Endometrial microvascular endothelial cells (primary cell): ENCODE results near the gene GMDS. TPM values are rescaled to one million over a fixed set of nuclear protein-coding genes. Genes with fewer than 3 reads are reported as not detected.

ENCODE experiments used
- in situ Hi-C: cut with HindIII; loops from 2 replicates; pipeline ENCODE4 v1.10.0; 2017; ENCODE audit warnings: low sequenced_read_pairs, low pct_unique_long_range_greater_than_20kb; ENCODE audit errors: inconsistent ontology term
- total RNA-seq: library from RNA; depleted of rRNA; stranded (reverse); fragments of >200 nt; gene quantifications from one replicate; pipeline ENCODE4 v1.2.3, GENCODE V29; 2015; ENCODE audit errors: inconsistent ontology term

The GMDS gene
- total RNA-seq, 1 donor from 2014 or later, result 7.4 TPM

DNA sequence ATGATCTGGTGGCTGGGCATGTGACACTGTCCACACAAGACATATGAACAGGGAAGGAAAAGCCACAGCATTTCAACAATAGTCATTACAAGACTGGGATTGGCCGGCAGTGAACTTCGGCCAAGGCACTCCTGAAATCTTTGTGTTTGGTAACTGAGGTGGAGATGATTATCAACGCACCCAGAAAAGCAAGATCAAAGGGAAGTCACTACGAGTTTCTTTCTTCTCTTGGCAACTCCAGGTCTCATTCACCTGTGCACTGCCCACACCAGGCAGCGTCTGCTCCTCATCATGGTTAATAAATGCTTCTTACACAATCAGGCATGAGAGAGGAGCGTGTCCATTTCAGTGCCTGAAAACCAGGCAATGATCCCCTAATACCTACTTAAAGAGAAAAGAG lies 656.2 kb downstream of the GMDS start:
- in situ Hi-C loops, result no loop called here

DNA sequence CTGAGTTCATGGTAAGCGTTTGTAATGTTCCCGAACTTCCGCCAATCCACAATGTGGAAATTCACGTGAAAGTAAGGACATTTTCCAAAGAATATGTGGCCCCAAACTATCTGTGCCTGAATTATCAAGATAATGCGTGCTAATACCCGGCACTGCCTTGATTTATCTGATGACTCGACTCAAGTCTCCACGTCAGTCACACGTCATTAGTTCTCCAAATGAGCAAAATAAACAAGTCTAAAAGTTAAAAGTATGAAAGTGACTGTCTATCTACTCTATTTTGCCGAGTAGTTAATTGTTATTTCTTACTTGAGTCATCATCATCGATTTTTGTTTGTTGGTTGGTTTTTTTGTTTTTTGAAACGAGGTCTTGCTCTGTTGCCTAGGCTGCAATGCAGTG lies 657.4 kb downstream of the GMDS start:
- in situ Hi-C loops, result no loop called here

DNA sequence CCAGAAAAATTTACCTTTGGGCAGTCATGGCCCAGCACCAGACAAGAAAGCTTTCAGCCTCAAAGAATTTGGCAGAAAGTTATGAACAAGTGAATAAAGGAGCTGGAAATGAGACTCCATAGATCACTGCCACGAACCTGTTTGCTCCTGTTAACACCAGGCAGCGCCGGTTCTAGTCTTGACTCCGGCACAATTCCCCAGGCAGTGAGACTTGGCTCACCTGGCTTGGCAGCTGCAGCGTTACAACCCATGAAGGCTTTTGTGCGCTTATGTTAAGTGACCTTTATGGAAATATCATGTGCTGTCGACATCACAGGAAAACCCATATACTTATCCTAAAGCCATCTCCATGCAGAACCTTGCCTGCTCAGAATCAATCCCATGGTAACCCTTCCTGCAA lies 657.9 kb downstream of the GMDS start:
- in situ Hi-C loops, result no loop called here

GRCh38 chr6:1586861-1587450 lies 658.4 kb downstream of the GMDS start:
- in situ Hi-C loops, result no loop called here

DNA sequence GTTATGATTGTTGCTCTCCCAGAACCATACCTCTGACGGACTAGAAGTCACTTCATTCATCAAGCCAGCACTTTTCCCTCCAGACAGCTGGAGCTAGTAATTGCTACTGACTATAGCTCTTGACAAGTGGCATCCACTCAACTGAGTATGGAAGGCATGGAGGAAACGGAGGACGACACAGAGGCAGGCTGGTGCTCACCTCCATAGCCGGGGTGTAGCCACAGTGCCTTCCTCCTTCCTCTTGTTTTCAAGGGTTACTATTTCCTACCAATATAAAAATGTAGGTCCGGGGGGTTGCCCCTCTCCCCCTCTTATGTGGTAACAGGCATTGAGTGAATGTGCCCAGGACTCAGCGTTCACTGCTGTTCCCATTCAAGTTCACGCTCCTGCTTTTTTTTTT lies 659.1 kb downstream of the GMDS start:
- in situ Hi-C loops, result no loop called here

GRCh38 chr6:1585669-1586049 lies 659.7 kb downstream of the GMDS start:
- in situ Hi-C loops, result no loop called here

DNA sequence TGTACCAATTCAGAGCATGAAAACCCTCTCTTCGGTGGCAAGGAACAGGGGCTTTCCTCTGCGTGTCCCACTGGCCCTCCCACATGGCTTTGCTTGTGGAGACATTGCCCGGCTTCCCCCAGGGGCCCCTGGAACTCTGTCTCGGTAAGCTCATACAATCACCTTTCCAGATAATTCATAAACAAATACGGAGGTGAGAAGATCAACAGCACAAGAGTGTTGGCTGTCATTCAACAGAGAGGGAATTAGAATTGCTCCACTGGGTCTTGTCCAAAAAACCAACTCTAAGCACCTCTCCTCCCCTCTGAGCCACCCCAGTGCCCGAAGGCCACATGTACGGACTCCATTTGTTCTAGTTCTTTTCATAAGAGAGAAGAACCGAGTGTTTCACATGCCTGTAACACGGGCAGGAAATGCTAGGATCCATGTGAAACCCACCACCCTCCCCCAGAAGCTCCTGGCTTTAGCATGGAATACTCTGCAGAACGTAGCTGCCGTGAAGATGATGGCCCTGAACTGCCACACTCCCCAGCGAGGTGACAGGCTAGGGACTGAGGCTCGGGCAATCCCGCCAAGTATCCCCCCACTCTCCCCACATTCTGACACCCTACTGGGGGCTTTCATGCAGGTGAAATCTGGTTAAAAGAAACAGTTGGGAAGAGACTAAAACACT lies 660.3 kb downstream of the GMDS start:
- in situ Hi-C loops, result no loop called here

DNA sequence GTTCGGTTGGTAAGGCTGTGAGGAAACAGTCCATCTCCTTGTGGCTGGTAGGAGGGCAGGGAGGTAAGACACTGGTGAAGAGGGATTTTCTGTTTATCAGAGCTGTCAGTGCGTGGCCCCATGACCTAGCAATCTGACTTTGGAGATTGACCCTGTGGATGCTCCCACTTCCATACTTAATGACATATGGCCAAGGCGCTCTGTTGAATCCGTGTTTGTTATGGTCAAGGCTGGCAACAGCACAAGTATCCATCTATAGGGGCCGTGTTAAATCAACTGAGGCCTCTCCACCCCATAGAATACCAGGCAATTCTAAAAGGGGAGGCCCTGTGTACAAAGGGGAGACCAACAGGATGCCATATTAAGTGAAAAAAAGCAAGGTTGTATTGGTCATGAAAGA lies 661.3 kb downstream of the GMDS start:
- in situ Hi-C loops, result no loop called here

- in situ Hi-C loops, result no loop called here
These were observed 664.0 kb downstream of the GMDS start for GRCh38 chr6:1581120-1581991.

DNA sequence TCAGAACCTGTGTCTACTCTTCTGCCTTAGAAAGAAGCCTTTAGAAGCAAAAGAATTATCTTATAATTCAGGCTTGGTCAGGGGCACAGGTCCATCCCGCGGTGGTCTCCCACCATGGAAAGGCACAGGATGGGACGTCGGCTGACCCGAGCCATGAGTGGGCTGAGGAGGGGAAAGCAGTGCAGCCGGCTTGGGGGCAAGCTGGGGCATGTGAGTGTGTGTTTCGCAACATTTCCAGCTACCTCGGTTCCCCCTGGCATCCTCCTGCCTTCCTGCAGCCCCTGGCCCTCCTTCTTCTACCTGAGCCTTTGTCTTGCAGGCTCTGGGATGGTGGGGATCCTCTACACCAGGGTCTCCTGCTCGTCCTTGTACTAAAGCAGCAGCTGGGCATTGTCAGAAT lies 664.8 kb downstream of the GMDS start:
- in situ Hi-C loops, result no loop called here

GRCh38 chr6:1580109-1580508 lies 665.3 kb downstream of the GMDS start:
- in situ Hi-C loops, result no loop called here

DNA sequence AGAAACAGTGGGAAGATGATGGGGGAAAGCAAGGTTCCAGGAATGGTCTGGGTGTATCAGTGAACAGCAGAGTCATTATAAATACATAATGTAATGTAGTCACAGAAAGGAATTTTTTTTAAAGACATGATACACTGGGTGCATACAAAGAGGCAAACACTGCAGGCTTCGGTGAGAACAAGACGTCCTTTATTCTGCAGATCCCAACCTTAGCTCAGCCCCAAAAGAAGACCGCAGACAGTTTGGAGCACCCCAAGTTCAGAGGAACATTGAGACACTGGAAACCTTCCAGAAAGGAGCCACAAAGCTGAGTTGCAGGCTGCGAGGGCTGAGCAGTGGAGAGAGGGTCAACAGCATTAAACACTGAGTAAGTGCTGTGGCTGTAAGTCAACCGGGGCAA lies 666.3 kb downstream of the GMDS start:
- in situ Hi-C loops, result no loop called here

GRCh38 chr6:1577896-1578745 lies 667.3 kb downstream of the GMDS start:
- in situ Hi-C loops, result no loop called here

DNA sequence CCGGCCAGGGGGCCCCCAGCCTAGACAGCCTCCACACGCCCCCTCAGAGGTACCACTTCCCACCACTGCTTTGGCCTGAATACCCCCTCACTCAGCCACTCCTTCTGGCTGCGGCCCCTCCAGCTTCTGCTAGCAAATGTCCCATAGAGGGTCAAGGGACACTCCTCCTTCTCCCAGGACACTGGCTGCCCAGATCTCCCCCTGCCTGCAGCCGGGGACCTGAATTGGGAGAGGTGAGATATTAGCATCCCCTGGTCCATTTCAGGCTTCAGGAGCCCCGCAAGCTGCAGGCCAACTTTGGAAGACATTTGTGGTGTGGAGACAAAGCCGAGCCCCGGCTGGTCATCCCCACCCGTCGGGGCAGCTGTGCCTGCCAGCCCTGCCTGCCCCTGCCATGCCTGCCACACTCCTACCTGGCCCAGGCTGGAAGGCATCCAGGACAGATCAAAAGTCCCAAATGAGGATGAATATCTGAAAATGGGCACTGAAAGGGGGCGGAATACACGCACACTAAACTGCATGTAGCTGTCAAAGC lies 668.2 kb downstream of the GMDS start:
- in situ Hi-C loops, result no loop called here

GRCh38 chr6:1576711-1577110 lies 668.7 kb downstream of the GMDS start:
- in situ Hi-C loops, result no loop called here

DNA sequence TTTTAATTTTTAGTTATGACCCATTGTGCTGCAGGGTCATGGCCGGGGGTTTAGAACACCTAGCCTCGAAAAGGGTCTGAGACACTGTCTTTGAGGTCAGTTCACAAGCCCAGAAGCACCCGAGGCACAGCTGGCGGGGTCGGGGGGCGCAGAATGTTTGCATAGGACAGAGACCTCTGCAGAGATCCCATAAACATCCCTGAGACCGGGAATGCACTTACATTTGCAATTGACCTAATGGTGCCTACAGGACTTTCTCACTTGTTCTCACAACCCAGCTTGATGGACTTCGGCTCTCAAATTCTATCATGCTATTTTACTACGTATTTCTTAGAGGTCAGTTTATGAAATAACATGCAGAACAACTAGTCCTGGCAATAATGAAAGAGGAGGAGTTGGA lies 669.2 kb downstream of the GMDS start:
- in situ Hi-C loops, result no loop called here

GRCh38 chr6:1575210-1576041 lies 670.0 kb downstream of the GMDS start:
- in situ Hi-C loops, result no loop called here

- in situ Hi-C loops, result no loop called here
These were observed 670.6 kb downstream of the GMDS start for GRCh38 chr6:1574890-1575209.
